ENCODE results near the gene LOXL3.
"Not testable (repeated sequence)": the region's sequence is repeated elsewhere in the genome, so short reads cannot be mapped to it uniquely, and the experiment has no call there.

The LOXL3 gene

GRCh38 chr2:74564222-74564621 is 10.5 kb upstream of the LOXL3 start:
- no peak for TF ChIP-seq POLR2A (IDR thresholded peaks at IDR 0.05; ENCODE audit: low read depth, low read length)
- DNase-seq (ENCODE audit: insufficient read length, low spot score) (no peak), FAIRE-seq (no peak)

- DNase-seq (ENCODE audit: insufficient read length, low spot score) (no peak), FAIRE-seq (no peak)
- TF ChIP-seq POLR2A (IDR thresholded peaks at IDR 0.05; ENCODE audit: low read depth, low read length): no peak
Measured at GRCh38 chr2:74562126-74562775, 8.5 kb upstream of the LOXL3 start.

DNA sequence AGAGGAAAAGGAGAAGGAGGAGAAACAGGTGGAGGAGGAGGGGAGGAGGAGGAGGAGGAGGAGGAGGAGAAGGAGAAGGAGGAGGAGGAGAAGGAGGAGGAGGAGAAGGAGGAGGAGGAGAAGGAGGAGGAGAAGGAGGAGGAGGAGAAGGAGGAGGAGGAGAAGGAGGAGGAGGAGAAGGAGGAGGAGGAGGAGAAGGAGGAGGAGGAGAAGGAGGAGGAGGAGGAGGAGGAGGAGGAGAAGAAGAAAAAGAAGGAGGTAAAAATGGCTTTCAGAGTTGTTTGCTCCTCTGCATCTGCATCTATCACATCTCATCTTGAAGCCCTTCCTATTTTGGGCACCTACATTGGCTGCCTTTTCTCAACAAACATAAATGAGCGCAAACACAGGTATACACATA is 7.3 kb upstream of the LOXL3 start:
- FAIRE-seq; DNase-seq (ENCODE audit: insufficient read length, low spot score): not testable (repeated sequence)

- DNase-seq (ENCODE audit: insufficient read length, low spot score) (no peak), FAIRE-seq (no peak)
- no peak for TF ChIP-seq POLR2A (IDR thresholded peaks at IDR 0.05; ENCODE audit: low read depth, low read length)
Measured at GRCh38 chr2:74560591-74560990, 6.8 kb upstream of the LOXL3 start.

GRCh38 chr2:74559912-74560311 is 6.2 kb upstream of the LOXL3 start:
- DNase-seq (ENCODE audit: insufficient read length, low spot score) (no peak), FAIRE-seq (no peak)
- no peak for TF ChIP-seq POLR2A (IDR thresholded peaks at IDR 0.05; ENCODE audit: low read depth, low read length)

GRCh38 chr2:74558284-74559230 is 4.8 kb upstream of the LOXL3 start:
- FAIRE-seq: no peak
- TF ChIP-seq POLR2A (IDR thresholded peaks at IDR 0.05; ENCODE audit: low read depth, low read length): no peak

DNA sequence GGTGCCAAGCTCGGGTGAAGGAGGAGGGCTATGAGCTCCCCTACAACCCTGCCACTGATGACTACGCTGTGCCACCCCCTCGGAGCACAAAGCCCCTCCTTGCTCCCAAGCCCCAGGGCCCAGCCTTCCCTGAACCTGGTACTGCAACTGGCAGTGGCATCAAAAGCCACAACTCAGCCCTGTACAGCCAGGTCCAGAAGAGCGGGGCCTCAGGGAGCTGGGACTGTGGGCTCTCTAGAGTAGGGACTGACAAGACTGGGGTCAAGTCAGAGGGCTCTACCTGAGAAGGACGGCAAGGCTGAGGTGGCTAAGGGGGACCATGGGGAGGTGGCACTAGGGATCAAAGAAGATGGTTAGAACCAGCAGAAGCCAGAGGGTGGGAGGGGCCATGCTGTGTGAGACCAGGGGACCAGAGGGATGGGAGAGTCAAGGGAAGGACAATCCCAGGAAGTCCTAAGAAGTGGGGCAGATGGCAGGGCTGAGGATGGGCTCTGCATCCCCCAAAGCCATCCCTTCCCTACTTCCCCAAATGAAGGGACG is 3.2 kb upstream of the LOXL3 start:
- FAIRE-seq (no peak), DNase-seq (ENCODE audit: insufficient read length, low spot score) (no peak)
- no peak for TF ChIP-seq POLR2A (IDR thresholded peaks at IDR 0.05; ENCODE audit: low read depth, low read length)

More at GRCh38 chr2:74558284-74559230, 4.8 kb upstream of the LOXL3 start:
- no peak for DNase-seq (ENCODE audit: insufficient read length, low spot score)

GRCh38 chr2:74556159-74556558 is 2.4 kb upstream of the LOXL3 start:
- no peak for FAIRE-seq
- no peak for TF ChIP-seq POLR2A (IDR thresholded peaks at IDR 0.05; ENCODE audit: low read depth, low read length)
- no peak for DNase-seq (ENCODE audit: insufficient read length, low spot score)

- TF ChIP-seq POLR2A (IDR thresholded peaks at IDR 0.05; ENCODE audit: low read depth, low read length): no peak
- DNase-seq (ENCODE audit: insufficient read length, low spot score) (no peak), FAIRE-seq (no peak)
Measured at GRCh38 chr2:74555610-74556103, 1.9 kb upstream of the LOXL3 start.

DNA sequence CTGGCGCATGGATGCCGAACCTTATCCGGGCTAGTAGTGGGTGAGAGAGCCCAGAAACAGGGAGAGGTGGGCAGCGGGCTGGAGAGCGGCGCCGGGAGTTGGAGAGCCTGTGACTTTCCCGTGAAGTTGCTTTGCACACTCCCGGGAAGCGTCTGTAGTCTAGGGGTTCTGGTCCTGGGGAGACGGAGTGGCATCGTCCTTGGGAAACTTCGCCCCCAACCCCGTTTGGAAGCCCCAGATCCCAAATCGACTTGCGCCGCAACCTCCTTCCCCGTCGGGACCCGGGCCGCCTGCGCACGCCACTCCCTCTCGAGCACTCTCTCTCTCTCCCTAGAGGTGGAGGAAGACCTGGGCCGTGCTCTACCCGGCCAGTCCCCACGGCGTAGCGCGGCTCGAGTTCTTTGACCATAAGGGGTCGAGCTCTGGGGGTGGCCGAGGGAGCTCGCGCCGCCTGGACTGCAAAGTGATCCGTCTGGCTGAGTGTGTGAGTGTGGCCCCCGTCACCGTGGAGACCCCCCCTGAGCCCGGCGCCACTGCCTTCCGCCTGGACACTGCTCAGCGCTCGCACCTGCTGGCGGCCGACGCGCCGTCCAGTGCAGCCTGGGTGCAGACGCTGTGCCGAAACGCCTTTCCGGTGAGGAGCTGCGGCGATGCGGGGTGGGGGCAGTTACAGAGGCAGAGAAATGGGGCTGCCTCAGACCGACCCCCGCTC is 1.2 kb upstream of the LOXL3 start:
- 0 out of 2 replicates have a peak, but pooled peaks have one; percentile 25 for TF ChIP-seq POLR2A (IDR thresholded peaks at IDR 0.05; ENCODE audit: low read depth, low read length)
- FAIRE-seq (no peak), DNase-seq (ENCODE audit: insufficient read length, low spot score) (peak; percentile 59)

- DNase-seq (ENCODE audit: insufficient read length, low spot score) (no peak), FAIRE-seq (no peak)
- TF ChIP-seq POLR2A (IDR thresholded peaks at IDR 0.05; ENCODE audit: low read depth, low read length): no peak
Measured at GRCh38 chr2:74552914-74553811, 579 bp downstream of the LOXL3 start.

DNA sequence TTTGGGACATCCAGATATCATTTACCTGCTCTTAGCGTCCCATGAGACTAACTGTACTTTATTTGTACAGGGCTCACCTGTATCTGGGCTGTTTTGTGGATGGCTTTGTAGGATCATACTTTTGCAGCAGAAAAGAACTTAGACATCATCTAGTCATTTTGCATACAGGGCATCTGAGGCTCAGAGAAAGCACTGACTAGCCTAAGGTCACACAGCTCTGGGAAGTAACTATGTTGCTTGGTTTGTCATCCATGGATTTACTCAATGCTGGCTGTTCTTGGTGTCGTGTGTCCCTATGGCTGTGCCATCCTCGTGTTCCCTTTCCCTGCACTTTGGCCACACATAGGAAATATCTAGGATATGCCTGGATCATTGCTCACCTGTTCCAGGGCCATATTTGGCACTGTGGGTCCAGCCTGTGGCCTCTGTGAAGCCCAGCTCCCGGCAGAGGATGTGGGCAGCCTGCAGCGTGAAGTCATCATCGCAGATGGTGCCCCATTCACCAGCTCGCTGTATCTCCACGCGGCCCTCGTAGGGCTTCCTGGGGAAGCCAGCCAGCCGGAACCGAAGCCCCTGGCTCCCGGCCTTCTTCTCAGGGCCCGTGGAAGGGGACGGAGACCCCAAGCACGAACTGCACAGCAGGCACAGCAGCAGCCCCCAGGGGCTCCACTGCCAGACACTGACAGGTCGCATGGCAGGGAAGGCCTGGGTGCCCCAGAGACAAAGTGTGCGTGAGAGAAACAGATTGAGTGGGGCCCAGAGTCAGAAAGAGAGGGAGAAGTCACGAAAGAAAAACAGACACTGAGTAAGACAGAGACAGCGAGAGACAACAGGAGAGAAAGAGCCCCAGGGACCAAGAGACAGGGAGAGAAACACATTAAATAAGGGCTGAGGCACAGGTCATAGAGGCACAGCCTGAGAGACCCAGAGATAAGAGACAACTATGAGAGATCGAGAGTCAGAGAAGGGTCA is 1.5 kb downstream of the LOXL3 start:
- TF ChIP-seq POLR2A (IDR thresholded peaks at IDR 0.05; ENCODE audit: low read depth, low read length): no peak
- no peak for FAIRE-seq
- no peak for DNase-seq (ENCODE audit: insufficient read length, low spot score)
